Right lobe of liver (tissue), 6 donors: ENCODE results near the gene PDE4B. TPM values are rescaled to one million over a fixed set of nuclear protein-coding genes. Genes with fewer than 3 reads are reported as not detected.

Experiments
- ATAC-seq, 4 donors: fragments of 200-7000 bp; cut with Tn5 transposase; one replicate each; pipeline ENCODE4 v1.9.1; 2020; ENCODE audit warnings: mild to moderate bottlenecking in 4 of 4, moderate library complexity in 4 of 4
- DNase-seq, 3 donors: peaks; one replicate each; pipeline ENCODE4 v3.0.0-alpha.2; 2020
- H3K27ac ChIP-seq, 3 donors: fragments of 200-600 bp; one replicate each; pipeline ENCODE4 v1.8.0; 2022
- H3K27me3 ChIP-seq, 2 donors: fragments of 200-600 bp; one replicate each; pipeline ENCODE4 v1.8.0; 2022
- H3K36me3 ChIP-seq, 4 donors: fragments of 200-600 bp; sonication (generic) in 1 of 4; one replicate each; pipeline versions ENCODE4 v1.5.1 to v1.8.0; 2017 to 2022; ENCODE audit warnings: control low read depth in 1 of 4
- H3K4me1 ChIP-seq, 4 donors: fragments of 200-600 bp; sonication (generic) in 1 of 4; one replicate each; pipeline versions ENCODE4 v1.5.1 to v1.8.0; 2017 to 2022; ENCODE audit warnings: control low read depth in 1 of 4
- H3K4me3 ChIP-seq, 3 donors: fragments of 200-600 bp; one replicate each; pipeline ENCODE4 v1.8.0; 2022
- H3K9me3 ChIP-seq, 4 donors: fragments of 200-600 bp; sonication (generic) in 1 of 4; one replicate each; pipeline versions ENCODE4 v1.5.1 to v1.8.0; 2017 to 2022; ENCODE audit warnings: control low read depth in 1 of 4
- POLR2A ChIP-seq: fragments of 450-650 bp; IDR thresholded peaks from one replicate; pipeline ENCODE4 v1.6.1; 2017; ENCODE audit warnings: antibody characterized with exemption, mild to moderate bottlenecking
- WGBS: methylation state at CpG from one replicate; pipeline ENCODE4 v1.1.6; 2018; ENCODE audit warnings: low coverage, low lambda C conversion rate; ENCODE audit not compliant: insufficient coverage; ENCODE audit errors: missing lambda C conversion rate; 5-methylcytosine and 5-hydroxymethylcytosine counted together
- intact Hi-C, 2 donors: fragments of 100-400 bp; cut with DNase I; formaldehyde crosslinking; loops; one replicate each; pipeline versions ENCODE4 v1.11.2 to v1.14.1; 2022
- total RNA-seq, 6 experiments: library from RNA; depleted of rRNA in 2 of 6; stranded (reverse); fragments of >200 nt in 2 of 6; fragmentation: NEBNext Ultra II Directional in 3 of 6; extraction: Animal tissue kit (Norgen Biotek cat#: 25700) in 3 of 6; gene quantifications; one replicate each; pipeline versions ENCODE4 v1.1.0 to v1.2.4, GENCODE V29; 2016 to 2023
- TF ChIP-seq, protein P1 (sequence below), 4 donors: fragments of 200-600 bp in 3 of 4; fragments of 450-650 bp in 1 of 4; IDR thresholded peaks; one replicate each; pipeline versions ENCODE4 v1.5.1 to v1.8.0; 2016 to 2022; ENCODE audit warnings: antibody characterized with exemption in 4 of 4, mild to moderate bottlenecking in 2 of 4
- donor health status: DM: no; HTN: yes; CAD: no.
- donor health status: DM: no; HTN: no; CAD: no.
- donor health status: DM: no; HTN: no; CAD: no.
- donor health status: DM: no; HTN: yes; CAD: no.
- donor health status: DM: no; HTN: yes; CAD: no.

Gene PDE4B
- total RNA-seq, 6 experiments from 2014 or later: 1.4 to 6.4 (median 2.4) TPM

DNA sequence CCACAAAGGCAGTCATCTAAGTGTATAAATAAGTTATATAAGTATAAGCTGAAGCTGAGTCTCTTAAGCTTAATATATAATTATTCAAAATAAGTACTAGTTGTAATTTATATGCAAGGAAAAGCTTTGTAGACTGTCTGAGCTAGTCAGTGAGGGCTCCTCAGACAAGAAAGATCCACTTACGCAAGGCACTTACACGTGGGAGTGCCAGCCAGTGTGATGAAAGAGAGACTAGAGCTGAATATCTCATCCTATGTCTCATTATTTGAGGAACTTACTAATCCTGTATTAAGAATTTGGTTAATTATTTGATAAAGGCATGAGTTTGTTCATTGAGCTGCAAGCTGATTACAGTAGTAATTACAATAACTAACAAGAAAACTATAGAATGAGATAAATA, 146.9 kb downstream of the PDE4B start:
- intact Hi-C loops: no loop called here
- Histone ChIP-seq H3K4me3 (no peak overlapping the region), H3K27ac (no peak overlapping the region), H3K4me1 (no peaks in the 10 kb centered on the region), H3K27me3 (no peaks in the 10 kb centered on the region), H3K36me3 (no peaks in the 10 kb centered on the region), H3K9me3 (no peaks in the 10 kb centered on the region)
- TF ChIP-seq, protein P1, sequence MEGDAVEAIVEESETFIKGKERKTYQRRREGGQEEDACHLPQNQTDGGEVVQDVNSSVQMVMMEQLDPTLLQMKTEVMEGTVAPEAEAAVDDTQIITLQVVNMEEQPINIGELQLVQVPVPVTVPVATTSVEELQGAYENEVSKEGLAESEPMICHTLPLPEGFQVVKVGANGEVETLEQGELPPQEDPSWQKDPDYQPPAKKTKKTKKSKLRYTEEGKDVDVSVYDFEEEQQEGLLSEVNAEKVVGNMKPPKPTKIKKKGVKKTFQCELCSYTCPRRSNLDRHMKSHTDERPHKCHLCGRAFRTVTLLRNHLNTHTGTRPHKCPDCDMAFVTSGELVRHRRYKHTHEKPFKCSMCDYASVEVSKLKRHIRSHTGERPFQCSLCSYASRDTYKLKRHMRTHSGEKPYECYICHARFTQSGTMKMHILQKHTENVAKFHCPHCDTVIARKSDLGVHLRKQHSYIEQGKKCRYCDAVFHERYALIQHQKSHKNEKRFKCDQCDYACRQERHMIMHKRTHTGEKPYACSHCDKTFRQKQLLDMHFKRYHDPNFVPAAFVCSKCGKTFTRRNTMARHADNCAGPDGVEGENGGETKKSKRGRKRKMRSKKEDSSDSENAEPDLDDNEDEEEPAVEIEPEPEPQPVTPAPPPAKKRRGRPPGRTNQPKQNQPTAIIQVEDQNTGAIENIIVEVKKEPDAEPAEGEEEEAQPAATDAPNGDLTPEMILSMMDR (IDR thresholded peaks at IDR 0.05): no peak
- no peak for TF ChIP-seq POLR2A
- WGBS: 44% methylated on average over 2 of the region's 2 CpGs
- DNase-seq (no peak), ATAC-seq (no peak)

DNA sequence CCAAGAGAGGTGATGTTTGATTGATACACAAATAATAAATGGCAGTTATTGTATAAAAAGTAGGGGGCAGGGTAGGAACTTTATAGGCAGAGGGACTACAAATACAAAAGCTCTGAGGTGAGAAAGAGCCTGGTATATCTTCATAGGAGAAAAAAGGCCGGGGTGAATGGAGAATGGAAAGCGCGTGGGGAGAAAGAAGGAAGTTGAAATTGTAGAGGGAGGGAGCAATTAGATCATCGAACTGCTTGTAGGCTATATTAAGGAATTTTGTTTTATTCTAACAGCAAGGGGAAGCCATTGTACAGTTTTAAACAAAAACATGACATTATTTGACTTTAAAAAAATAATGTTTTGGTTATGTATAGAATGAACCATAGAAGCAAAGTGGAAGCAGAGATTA, 147.4 kb downstream of the PDE4B start:
- Histone ChIP-seq H3K27me3 (no peaks in the 10 kb centered on the region), H3K4me1 (no peaks in the 10 kb centered on the region), H3K9me3 (no peaks in the 10 kb centered on the region), H3K36me3 (no peaks in the 10 kb centered on the region), H3K27ac (no peak overlapping the region), H3K4me3 (no peak overlapping the region)
- intact Hi-C loops: no loop called here
- no peak for DNase-seq
- no peak for ATAC-seq
- WGBS: 41% methylated on average over 4 of the region's 4 CpGs
- TF ChIP-seq POLR2A: no peak
- TF ChIP-seq, protein P1 (IDR thresholded peaks at IDR 0.05): no peak

DNA sequence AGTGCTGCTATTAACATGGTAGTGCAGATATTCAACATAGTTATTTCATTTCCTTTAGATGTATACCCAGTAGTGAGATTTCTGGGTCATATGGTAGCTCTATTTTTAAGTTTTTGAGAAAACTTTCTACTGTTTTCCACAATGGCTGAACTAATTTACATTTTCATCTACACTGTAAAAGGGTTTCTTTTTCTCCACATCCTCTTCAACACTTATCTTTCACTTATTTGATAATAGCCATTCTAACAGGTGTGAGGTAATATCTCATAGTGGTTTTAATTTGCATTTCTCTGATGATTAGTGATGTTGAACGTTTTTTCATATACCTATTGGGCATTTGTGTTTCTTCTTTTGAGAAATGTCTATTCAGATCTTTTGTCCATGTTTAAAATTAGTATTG, 149.8 kb downstream of the PDE4B start:
- H3K4me3 ChIP-seq: no peak overlapping the region
- H3K36me3 ChIP-seq: no peaks in the 10 kb centered on the region
- TF ChIP-seq POLR2A: no peak
- TF ChIP-seq, protein P1 (IDR thresholded peaks at IDR 0.05): no peak
- H3K4me1 ChIP-seq: no peaks in the 10 kb centered on the region
- H3K9me3 ChIP-seq: no peaks in the 10 kb centered on the region
- WGBS: 11% methylated on average over 1 of the region's 1 CpG
- H3K27ac ChIP-seq: no peak overlapping the region
- ATAC-seq (no peak), DNase-seq (no peak)
- H3K27me3 ChIP-seq: no peaks in the 10 kb centered on the region
- intact Hi-C loops: no loop called here

- Histone ChIP-seq H3K4me1 (no peaks in the 10 kb centered on the region), H3K27ac (no peak overlapping the region), H3K9me3 (no peaks in the 10 kb centered on the region), H3K27me3 (no peaks in the 10 kb centered on the region), H3K4me3 (no peak overlapping the region), H3K36me3 (no peaks in the 10 kb centered on the region)
- ATAC-seq (no peak), DNase-seq (no peak)
- 71% methylated on average over 1 of the region's 1 CpG for whole genome bisulfite sequencing
- intact Hi-C loops: no loop called here
- TF ChIP-seq POLR2A: no peak
- TF ChIP-seq, protein P1 (IDR thresholded peaks at IDR 0.05): no peak
Measured at GRCh38 chr1:65946376-65946775, 153.7 kb downstream of the PDE4B start.

DNA sequence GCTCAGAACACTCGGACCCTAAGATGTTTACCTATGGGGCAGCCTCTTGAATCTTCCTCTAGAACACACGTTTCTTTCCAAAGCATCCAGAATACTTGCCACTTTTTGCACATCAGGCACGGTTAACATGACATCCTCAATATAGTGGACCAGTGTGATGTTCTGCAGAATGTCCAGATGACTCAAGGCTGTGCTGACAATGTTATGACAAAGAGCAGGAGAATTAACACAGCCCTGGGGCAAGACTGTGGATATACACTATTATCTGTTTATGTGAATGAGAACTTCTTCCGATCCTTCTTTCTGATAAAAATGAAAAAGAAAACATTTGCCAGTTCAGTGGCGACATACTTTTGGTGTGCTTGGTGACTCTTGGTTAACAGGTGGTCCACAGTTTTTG, 154.3 kb downstream of the PDE4B start:
- WGBS: 75% methylated on average over 5 of the region's 5 CpGs

More for the DNA sequence above, 154.3 kb downstream of the PDE4B start:
- H3K4me3 ChIP-seq: no peak overlapping the region
- TF ChIP-seq, protein P1 (IDR thresholded peaks at IDR 0.05): no peak
- TF ChIP-seq POLR2A: no peak
- H3K4me1 ChIP-seq: no peaks in the 10 kb centered on the region
- no peaks in the 10 kb centered on the region for H3K9me3 ChIP-seq
- H3K27me3 ChIP-seq: no peaks in the 10 kb centered on the region
- DNase-seq (no peak), ATAC-seq (no peak)
- H3K27ac ChIP-seq: no peak overlapping the region
- intact Hi-C loops: no loop called here
- H3K36me3 ChIP-seq: no peaks in the 10 kb centered on the region
